Tibial artery (tissue), 4 donors: ENCODE results near the gene HS6ST1.

Experiments
- DNase-seq, 2 donors: peaks; one replicate each; pipeline ENCODE4 v3.0.0-alpha.2; 2019
- H3K27ac ChIP-seq, 2 donors: fragments of 200-600 bp; sonication (generic) in 1 of 2; 1 replicate in 1 of 2; 2 replicates in 1 of 2; pipeline ENCODE4 v1.5.1; 2018 to 2019; ENCODE audit warnings: mild to moderate bottlenecking in 1 of 2
- H3K27me3 ChIP-seq, 2 donors: fragments of 200-600 bp; sonication (generic) in 1 of 2; one replicate each; pipeline versions ENCODE4 v1.5.1 to v1.6.0; 2016 to 2019
- H3K36me3 ChIP-seq, 3 donors: fragments of 200-600 bp; sonication (generic) in 2 of 3; one replicate each; pipeline ENCODE4 v1.5.1; 2016 to 2019; ENCODE audit warnings: mild to moderate bottlenecking in 2 of 3
- H3K4me1 ChIP-seq, 4 donors: fragments of 200-600 bp; sonication (generic) in 2 of 4; 1 replicate in 3 of 4; 2 replicates in 1 of 4; pipeline ENCODE4 v1.5.1; 2016 to 2019
- H3K4me3 ChIP-seq, 2 donors: fragments of 200-600 bp; sonication (generic) in 1 of 2; 1 replicate in 1 of 2; 2 replicates in 1 of 2; pipeline ENCODE4 v1.5.1; 2018 to 2019; ENCODE audit warnings: mild to moderate bottlenecking in 2 of 2
- H3K9me3 ChIP-seq, 3 donors: fragments of 200-600 bp; sonication (generic) in 1 of 3; one replicate each; pipeline ENCODE4 v1.5.1; 2016 to 2019
- intact Hi-C: fragments of 100-400 bp; cut with DNase I; formaldehyde crosslinking; loops from one replicate; pipeline ENCODE4 v1.15.0; 2023; ENCODE audit warnings: low total_unique reads
- TF ChIP-seq, protein P1 (sequence below), 2 experiments: fragments of 200-600 bp in 1 of 2; fragments of 450-650 bp in 1 of 2; IDR thresholded peaks; one replicate each; pipeline ENCODE4 v1.5.1; 2017 to 2019; ENCODE audit warnings: antibody characterized with exemption in 2 of 2, mild to moderate bottlenecking in 1 of 2, moderate library complexity in 1 of 2

The HS6ST1 gene

DNA sequence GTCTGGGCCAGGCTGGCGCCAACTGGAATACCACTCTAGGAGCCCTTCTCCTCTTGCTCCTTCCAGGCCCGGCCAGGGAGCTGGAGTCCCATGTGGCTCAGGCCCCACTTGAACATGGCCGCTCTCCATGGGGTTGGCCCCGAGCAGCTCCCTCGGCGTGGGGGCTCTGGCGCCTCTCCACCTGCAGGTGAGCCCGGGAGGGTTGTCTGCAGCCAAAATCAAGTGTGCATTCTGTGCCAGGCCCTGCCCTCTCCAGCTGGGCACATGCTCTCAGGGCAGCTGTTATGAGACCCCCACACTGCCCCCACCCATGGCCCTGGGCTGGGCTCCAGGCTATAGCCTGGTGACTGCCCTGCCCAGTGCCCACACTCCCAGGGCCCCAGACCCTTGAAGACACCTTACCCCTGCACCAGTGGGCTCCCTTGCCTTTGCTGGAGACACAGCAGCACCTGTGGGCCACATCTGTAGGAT lies 45.8 kb upstream of the HS6ST1 start:
- H3K4me3 ChIP-seq, result no peak overlapping the region
- peaks cover 0 to 32% (median 22%) of the 10 kb centered on the region in 4 donors for H3K4me1 ChIP-seq
- TF ChIP-seq, protein P1, sequence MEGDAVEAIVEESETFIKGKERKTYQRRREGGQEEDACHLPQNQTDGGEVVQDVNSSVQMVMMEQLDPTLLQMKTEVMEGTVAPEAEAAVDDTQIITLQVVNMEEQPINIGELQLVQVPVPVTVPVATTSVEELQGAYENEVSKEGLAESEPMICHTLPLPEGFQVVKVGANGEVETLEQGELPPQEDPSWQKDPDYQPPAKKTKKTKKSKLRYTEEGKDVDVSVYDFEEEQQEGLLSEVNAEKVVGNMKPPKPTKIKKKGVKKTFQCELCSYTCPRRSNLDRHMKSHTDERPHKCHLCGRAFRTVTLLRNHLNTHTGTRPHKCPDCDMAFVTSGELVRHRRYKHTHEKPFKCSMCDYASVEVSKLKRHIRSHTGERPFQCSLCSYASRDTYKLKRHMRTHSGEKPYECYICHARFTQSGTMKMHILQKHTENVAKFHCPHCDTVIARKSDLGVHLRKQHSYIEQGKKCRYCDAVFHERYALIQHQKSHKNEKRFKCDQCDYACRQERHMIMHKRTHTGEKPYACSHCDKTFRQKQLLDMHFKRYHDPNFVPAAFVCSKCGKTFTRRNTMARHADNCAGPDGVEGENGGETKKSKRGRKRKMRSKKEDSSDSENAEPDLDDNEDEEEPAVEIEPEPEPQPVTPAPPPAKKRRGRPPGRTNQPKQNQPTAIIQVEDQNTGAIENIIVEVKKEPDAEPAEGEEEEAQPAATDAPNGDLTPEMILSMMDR (IDR thresholded peaks at IDR 0.05), result no peak
- peak; percentile 15 to 50 for DNase-seq
- H3K27ac ChIP-seq, result no peak overlapping the region
- H3K9me3 ChIP-seq, result no peaks in the 10 kb centered on the region
- H3K27me3 ChIP-seq, result no peaks in the 10 kb centered on the region
- intact Hi-C loops, result no loop called here
- H3K36me3 ChIP-seq, result no peaks in the 10 kb centered on the region

DNA sequence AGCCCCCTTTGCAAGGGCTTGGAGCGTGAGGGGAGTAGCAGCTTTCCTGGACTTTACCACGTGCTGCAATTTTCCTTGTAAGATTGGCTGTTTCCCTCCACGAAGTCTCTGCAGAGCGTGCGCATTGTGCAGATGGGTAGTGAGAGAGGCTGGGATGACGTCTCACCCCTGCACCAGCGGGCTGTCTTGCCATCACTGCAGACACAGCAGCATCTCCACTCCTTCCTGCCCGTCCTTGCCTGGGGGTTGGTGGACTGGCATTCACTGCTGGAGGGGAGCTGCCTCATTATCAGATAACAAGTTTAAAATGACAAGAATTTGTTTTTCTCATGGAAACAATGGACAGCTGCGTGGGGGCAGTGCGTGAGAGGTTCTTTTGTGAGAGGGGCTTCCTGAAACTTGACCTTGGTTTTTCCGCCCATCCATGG lies 45.3 kb upstream of the HS6ST1 start:
- Histone ChIP-seq H3K4me3 (no peak overlapping the region), H3K4me1 (peaks cover 0 to 26% (median 20%) of the 10 kb centered on the region in 4 donors), H3K9me3 (no peaks in the 10 kb centered on the region), H3K27ac (peak overlapping the region; percentile 44 to 58), H3K27me3 (no peaks in the 10 kb centered on the region), H3K36me3 (no peaks in the 10 kb centered on the region)
- TF ChIP-seq, protein P1 (IDR thresholded peaks at IDR 0.05), result no peak
- peak; percentile 17 to 39 for DNase-seq
- intact Hi-C loops, result no loop called here

DNA sequence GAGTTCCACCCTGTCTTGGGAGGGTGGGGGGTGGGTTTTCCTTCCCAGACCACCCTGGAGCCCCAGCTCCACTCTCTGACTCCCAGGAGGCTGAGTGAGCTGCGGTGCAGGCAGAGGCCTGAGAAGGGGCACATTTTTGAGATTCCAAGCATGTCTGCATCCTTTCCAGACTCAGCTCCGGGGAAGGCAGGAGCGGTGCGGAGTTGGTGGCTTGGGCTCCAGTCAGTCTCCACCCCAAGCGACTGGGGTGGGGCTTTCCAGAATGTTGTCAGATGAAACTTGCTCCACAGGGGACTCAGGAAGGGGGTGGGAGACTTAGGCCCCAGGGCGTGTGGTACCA lies 44.2 kb upstream of the HS6ST1 start:
- Histone ChIP-seq H3K4me1 (peaks cover 0 to 26% (median 20%) of the 10 kb centered on the region in 4 donors), H3K4me3 (no peak overlapping the region), H3K27ac (peak overlapping the region; percentile 44 to 58), H3K9me3 (no peaks in the 10 kb centered on the region), H3K36me3 (no peaks in the 10 kb centered on the region), H3K27me3 (no peaks in the 10 kb centered on the region)
- intact Hi-C loops, result no loop called here
- TF ChIP-seq, protein P1 (IDR thresholded peaks at IDR 0.05), result no peak
- DNase-seq, result peak; percentile 34 to 75

DNA sequence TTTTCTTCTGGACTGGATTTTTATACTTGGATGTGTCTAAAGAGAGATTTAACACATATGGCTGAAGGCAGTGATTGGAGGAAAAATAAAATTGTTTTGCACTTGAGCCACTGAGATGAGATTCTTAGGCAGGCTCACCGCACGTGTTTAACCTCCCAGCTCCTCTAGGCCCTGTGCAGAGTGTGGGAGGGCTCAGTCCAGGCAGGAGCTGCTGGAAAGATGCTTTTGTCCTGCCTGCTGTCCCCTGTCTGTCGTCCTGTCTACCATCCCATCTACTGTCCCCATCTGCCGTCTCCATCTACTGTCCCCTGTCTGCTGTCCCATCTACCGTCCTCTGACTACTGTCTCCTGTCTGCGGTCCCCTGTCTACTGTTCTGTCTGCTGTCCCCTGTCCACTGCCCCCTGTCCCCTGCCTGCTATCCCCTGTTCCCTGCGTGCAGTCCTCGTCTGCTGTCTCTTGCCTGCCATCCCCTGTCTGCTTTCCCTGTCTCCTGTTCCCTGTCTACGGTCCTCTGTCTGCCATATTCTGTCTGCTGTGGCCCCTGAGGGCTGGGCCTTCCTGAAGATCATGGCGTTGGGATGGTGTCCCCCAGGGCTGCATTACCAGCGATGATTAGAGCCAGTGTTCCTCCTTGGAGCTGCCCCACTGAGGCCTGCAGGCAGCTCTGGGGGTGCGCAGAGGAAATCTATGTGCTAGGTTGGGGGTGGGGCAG lies 43.7 kb upstream of the HS6ST1 start:
- TF ChIP-seq, protein P1 (IDR thresholded peaks at IDR 0.05), result no peak
- Histone ChIP-seq H3K4me1 (peaks cover 0 to 26% (median 20%) of the 10 kb centered on the region in 4 donors), H3K4me3 (no peak overlapping the region), H3K9me3 (no peaks in the 10 kb centered on the region), H3K27ac (peak overlapping the region; percentile 44 to 58), H3K36me3 (no peaks in the 10 kb centered on the region), H3K27me3 (no peaks in the 10 kb centered on the region)
- DNase-seq, result peak; percentile 16 to 58
- intact Hi-C loops, result no loop called here

DNA sequence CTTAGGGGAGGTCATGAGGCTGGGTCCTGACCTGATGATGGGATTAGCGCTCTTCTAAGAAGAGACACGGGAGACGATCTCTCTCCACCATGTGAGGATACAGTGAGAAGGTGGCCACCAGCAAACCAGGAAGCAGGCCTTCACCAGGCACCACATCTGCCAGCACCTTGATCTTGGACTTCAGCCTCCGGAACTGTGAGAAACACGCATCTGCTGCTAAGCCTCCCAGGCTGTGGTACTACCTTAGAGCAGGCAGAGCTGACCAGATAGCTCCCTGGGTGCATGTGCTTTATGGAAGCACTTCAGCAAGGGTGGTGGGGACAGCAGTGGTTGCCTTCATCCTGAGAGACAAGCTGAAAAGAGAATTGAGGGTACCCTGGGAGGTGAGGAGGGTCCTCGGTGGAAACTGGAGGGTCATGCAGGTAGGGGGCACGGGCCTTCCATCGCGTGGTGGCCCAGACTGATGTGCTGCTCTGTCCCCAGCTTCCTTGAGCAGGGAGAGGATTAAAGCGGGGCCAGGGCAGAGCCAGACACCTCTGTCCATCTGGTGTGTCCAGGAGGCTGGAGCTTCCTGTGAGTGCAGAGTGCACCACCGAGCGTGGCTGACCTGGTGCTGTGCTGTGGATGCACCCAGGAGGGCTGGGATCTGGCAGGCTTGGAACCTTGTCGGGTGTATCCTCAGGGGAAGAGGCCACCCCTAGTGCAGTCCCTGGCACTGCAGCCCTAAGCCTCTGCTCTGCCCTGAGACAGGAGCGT lies 42.9 kb upstream of the HS6ST1 start:
- Histone ChIP-seq H3K27me3 (no peaks in the 10 kb centered on the region), H3K27ac (no peak overlapping the region), H3K4me1 (peaks cover 0 to 26% (median 20%) of the 10 kb centered on the region in 4 donors), H3K9me3 (no peaks in the 10 kb centered on the region), H3K36me3 (no peaks in the 10 kb centered on the region), H3K4me3 (no peak overlapping the region)
- TF ChIP-seq, protein P1 (IDR thresholded peaks at IDR 0.05), result no peak
- intact Hi-C loops, result no loop called here
- peak; percentile 13 to 54 for DNase-seq
